Choroid plexus epithelial cell (primary cell): Measurements from ENCODE around the gene PRR5L.
"Not testable (repeated sequence)": the region's sequence is repeated elsewhere in the genome, so short reads cannot be mapped to it uniquely, and the experiment has no call there.

Experiments used
- DNase-seq: peaks from one replicate; pipeline ENCODE4 v3.0.0-alpha.2; 2010; ENCODE audit warnings: low read depth
- H3K4me3 ChIP-seq: 2 replicates; pipeline ENCODE4 v1.5.1; 2011; ENCODE audit warnings: low read depth, mild to moderate bottlenecking, control low read depth, low read length, moderate library complexity
- TF ChIP-seq, protein P1 (sequence below): conservative IDR thresholded peaks from 2 replicates; pipeline ENCODE4 v1.5.1; 2011; ENCODE audit warnings: low read depth, mild to moderate bottlenecking, control low read depth, inconsistent platforms, low read length, moderate library complexity

The PRR5L gene

DNA sequence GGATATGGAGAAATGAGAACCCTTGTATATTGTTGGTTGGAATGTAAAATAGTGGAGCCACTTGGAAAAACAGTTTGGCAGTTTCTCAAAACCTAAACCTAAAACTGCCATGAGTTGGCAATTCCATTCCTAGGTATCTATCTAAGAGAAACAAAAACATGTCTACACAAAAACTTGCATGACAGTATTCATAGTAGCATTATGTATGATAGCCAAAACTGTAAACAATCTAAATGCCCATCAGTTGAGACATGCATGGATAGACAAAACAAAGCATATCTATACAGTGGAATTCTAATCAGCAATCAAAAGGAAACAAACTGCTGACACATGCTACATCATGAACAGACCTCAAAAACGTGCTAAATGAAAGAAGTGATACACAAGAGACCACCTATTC, 179.1 kb downstream of the PRR5L start:
- no peak for DNase-seq
- TF ChIP-seq, protein P1, sequence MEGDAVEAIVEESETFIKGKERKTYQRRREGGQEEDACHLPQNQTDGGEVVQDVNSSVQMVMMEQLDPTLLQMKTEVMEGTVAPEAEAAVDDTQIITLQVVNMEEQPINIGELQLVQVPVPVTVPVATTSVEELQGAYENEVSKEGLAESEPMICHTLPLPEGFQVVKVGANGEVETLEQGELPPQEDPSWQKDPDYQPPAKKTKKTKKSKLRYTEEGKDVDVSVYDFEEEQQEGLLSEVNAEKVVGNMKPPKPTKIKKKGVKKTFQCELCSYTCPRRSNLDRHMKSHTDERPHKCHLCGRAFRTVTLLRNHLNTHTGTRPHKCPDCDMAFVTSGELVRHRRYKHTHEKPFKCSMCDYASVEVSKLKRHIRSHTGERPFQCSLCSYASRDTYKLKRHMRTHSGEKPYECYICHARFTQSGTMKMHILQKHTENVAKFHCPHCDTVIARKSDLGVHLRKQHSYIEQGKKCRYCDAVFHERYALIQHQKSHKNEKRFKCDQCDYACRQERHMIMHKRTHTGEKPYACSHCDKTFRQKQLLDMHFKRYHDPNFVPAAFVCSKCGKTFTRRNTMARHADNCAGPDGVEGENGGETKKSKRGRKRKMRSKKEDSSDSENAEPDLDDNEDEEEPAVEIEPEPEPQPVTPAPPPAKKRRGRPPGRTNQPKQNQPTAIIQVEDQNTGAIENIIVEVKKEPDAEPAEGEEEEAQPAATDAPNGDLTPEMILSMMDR: no peak
- no peak overlapping the region for H3K4me3 ChIP-seq

DNA sequence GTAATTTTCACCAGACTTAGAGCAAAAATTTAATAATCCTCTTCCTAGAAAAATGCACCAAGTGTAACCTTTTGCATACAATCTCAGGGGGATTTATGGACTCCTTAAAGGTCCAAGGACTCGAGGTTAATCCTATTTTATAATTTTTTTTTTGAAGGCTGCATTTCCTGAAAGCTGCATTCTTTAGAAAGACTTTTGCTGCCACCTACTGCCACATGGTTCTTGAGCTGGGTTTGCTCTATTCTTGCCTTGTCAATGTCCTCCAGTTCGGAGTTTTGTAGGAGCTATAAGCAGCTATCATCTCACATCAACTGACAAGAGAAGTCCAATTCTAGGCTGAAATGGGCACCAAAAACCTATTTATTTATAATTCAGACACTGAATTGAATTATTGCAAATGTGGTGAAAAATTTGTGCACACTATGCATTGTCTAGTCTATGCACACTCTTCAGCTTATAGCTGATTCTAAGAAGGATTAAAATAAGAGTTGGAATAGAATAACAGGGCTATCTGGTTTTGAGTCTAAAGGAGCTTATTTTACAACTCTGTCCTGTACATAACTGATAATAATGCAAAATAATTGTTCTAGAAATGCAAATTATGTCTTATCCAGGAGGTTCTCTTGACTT, 182.7 kb downstream of the PRR5L start:
- TF ChIP-seq, protein P1: peak; percentile 79
- no peak overlapping the region for H3K4me3 ChIP-seq
- DNase-seq: peak; percentile 81

- H3K4me3 ChIP-seq: no peak overlapping the region
- DNase-seq: no peak
- TF ChIP-seq, protein P1: no peak
These were observed 184.7 kb downstream of the PRR5L start for GRCh38 chr11:36480833-36481232.

GRCh38 chr11:36483042-36483441, 187.0 kb downstream of the PRR5L start:
- not testable (repeated sequence) for DNase-seq, H3K4me3 ChIP-seq

DNA sequence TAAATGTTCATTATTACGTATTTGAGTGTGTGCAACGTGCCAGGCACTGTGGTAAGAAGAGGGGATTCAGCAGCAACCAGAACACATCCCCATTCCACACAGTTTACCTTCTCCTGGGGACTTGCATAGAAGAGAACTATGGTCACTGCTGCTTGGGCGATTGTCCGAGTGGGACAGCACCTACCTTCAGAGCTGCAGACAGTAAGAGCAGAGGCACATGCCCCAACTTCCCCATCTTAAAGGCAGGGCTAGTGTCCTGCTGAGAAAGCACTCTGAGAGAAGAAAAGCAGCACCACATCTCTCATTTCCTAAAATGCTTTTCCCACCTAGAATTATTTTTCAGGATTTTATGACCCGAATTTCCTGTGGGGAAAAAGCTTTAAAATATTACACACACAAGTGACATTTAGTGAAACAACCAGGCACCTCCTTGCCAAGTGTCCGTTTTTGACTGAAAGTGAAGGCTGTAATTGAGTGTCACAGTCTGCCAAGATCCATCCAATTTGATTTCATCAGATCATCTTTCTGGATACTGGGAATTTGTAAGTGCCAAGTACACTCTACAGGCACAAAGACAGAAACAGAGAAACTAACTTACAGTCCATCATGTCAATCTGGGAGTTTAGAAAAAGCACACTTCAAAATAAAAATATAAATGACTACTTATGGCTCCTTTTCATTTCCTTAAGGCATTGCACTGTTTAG, 189.4 kb downstream of the PRR5L start:
- H3K4me3 ChIP-seq: no peak overlapping the region
- TF ChIP-seq, protein P1: no peak
- no peak for DNase-seq

- no peak overlapping the region for H3K4me3 ChIP-seq
- DNase-seq: no peak
- TF ChIP-seq, protein P1: no peak
These were observed 191.5 kb downstream of the PRR5L start for GRCh38 chr11:36487619-36488018.

DNA sequence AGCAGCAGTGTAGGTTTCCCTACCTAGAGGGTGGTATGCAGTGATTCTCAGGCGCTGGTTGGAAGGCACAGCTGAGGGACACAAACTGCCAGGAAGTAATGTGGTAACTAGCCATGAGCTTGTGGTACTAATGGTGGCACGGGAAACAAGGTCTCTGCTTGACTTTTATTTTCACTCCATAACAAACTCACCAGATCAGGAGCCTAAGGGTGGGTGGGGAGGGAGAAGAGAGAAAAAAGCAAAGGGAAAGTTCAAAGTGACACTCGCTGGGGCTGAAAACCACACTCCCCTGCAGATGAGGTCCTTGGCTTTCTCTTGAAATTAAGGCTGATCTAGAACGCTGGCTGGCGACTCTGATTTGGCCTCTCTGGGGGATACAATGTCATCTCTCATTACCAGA, 192.0 kb downstream of the PRR5L start:
- no peak overlapping the region for H3K4me3 ChIP-seq
- no peak for DNase-seq
- TF ChIP-seq, protein P1: no peak
